AG09319 (cell line): ENCODE measurements around the gene SORBS2.

Experiments
- DNase-seq: peaks from one replicate; pipeline ENCODE4 v3.0.0-alpha.2; 2010; ENCODE audit warnings: low read depth; ENCODE audit errors: extremely low read depth
- TF ChIP-seq, protein P1 (sequence below): IDR thresholded peaks from 2 replicates; pipeline ENCODE4 v1.5.1; 2011; ENCODE audit warnings: low read depth, mild to moderate bottlenecking, inconsistent platforms, low read length, moderate library complexity

SORBS2 gene

DNA sequence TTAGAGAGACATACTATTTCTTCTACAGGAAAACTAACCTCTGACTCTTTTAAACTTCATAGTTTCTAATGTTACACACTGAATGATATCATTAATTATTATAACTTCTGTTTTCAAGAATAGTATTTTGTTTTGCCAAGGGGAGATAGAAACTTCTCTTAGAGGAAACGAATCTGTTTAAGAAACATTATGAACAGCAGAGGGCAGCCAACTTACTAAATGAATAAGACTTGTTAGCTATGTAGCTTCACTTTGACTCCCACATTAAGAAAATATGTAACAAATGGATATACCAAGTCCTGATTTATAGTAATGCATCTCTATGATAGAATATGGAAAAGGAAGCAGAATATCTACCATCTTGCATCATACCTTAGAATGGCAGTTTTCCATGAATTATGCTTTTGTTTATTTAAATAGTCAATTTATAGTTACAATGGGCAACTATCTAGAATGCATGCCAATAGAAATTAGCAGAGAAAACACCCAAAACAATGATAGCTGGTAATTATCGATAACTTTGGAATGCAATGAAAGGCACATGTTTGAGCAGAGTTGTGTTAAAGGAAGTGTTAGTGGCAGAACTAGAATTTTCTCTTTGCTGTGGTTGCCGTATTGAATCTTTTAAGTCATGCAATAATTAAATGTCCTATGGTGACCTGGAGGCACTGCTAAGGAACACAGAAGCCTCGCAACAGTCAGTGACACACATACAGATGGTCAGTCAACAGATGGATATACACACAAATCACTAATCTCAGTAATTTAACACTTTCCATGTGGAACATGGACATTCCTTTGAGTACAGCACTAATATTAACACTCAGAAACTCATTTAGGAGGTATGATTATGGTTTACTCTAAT is 171.0 kb downstream of the SORBS2 start:
- TF ChIP-seq, protein P1, sequence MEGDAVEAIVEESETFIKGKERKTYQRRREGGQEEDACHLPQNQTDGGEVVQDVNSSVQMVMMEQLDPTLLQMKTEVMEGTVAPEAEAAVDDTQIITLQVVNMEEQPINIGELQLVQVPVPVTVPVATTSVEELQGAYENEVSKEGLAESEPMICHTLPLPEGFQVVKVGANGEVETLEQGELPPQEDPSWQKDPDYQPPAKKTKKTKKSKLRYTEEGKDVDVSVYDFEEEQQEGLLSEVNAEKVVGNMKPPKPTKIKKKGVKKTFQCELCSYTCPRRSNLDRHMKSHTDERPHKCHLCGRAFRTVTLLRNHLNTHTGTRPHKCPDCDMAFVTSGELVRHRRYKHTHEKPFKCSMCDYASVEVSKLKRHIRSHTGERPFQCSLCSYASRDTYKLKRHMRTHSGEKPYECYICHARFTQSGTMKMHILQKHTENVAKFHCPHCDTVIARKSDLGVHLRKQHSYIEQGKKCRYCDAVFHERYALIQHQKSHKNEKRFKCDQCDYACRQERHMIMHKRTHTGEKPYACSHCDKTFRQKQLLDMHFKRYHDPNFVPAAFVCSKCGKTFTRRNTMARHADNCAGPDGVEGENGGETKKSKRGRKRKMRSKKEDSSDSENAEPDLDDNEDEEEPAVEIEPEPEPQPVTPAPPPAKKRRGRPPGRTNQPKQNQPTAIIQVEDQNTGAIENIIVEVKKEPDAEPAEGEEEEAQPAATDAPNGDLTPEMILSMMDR = peak; percentile 42
- DNase-seq = peak; percentile 66

DNA sequence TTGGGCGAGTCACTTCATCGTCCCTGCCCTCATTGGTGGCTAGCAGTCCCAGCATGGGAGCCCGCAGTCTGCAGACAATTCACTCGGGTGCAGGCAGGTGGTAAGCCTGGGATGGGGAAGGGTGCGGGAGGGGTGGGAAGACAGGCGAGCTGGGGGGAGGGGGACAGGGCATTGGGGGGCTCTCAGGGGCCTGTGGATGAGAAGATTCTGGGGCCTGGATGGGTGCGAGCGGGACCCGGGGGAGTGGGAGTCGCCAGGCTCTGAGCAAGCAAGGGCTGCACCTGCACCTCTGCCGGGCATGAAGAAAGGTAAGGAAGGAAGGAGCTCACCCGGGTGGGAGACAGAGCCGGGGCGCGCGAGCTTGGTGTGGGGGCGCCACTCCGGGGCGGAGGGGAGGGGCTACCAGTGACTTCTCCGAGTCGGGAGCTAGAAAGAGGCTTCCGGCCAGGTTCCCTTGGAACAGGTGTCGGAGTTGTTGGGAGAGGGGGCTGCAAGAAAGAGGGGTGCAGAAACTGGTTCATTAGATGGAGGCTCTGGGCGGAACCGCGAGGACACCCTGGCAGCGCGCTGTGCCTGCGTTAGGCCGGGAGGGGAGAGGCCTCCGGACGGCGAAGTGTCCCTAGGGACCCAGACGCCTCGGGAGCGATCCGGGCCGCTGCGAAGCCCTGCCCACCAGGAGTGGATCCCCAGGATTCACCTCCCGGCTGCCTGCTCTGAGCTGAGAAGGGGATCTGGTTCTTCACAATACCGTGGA is 173.3 kb downstream of the SORBS2 start:
- TF ChIP-seq, protein P1 = no peak
- no peak for DNase-seq

DNA sequence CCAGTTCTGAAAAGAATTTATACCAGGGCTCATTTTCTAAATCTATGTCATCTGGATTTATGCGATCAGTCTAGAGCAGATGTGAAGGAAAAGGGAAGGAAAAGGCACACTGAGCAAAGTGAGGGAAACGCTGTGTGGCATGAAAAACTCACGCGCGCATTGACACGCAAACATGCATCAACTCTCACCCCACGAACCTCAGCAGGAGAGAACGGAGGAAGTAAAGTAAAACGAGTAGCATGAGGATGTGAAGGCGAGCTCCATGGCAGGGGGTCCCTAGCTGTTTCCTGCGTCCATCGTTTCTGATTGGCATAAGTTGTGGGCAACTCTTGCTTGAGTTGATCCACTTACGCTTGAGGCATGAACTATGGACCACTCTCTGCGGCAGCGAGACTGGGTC is 173.9 kb downstream of the SORBS2 start:
- TF ChIP-seq, protein P1 = no peak
- DNase-seq = no peak

DNA sequence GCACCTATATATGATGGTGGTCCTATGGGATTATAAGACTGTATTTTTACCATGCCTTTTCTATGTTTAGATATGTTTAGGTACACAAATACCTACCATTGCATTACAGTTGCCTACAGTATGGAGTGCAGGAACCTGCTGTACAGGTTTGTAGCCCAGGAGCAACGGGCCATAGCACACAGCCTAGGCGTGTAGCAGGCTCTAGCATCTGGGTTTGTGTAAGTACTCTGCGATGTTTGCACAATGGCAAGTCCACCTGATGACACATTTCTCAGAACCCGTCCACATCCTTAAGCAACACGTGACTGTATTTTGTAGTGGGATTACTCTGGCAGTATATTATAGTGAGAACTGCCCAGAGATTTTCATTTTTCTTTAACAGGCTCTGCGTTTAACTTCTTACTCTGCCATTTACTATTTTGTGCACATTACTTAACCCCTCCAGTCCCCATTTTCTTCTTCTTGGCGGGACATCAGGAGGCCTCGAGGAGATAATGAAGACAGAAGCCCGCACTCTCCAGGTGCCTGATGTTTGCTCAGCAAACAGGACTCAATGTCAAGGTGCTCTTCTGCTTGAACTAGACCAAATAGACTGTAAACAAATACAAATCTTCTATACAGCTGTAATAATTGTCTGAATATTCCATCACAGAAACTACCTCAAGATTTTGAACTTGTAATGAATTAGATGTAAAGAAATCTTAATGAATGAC is 174.7 kb downstream of the SORBS2 start:
- DNase-seq = no peak

DNA sequence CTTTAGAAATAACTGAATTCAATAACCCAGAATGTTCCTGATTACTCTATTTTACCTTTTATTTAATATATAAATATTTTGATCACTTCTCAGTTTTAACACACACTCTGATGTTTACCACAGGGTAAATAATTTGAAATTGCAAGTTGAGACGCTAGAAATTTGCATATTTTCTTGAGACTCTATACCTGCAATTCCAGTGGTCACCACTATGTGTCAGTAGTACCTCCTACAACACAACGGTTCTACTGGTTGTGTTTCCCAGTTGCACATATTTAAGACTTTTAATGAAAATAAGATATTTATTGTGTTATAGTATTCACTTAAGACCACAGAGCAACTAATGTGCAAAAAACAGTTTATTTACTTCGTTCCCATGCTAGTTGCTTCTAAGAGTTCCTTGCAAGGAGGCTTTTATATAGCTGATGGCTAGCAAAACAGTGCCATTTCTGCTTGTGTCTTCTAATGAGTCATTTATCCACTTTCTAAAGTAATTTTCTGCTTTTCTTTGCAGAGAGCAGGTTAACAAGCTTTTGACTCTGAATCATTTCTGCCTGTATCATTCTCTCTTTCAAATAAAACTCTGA is 177.8 kb downstream of the SORBS2 start:
- no peak for DNase-seq
- TF ChIP-seq, protein P1 = peak; percentile 30

More for the DNA sequence above, 174.7 kb downstream of the SORBS2 start:
- TF ChIP-seq, protein P1 = no peak

DNA sequence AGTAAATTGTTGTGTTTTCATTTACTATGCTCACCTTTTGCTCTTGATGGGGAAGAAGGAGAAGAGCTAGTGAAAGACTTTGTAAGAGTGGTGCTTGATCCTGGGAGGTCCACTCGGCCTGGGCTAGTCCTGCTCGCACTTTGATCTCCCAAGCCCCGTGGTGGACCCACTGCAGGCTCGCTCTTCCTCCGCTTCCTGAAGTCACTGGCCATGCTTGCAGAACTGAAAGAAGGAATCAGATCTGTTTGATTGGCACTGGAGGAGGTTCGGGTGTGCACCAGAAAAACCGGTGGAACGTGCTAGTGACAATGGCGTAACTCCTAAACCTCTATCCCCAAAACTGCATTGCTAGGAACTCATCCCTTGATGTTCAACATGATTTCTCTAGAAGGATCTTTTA is 185.2 kb downstream of the SORBS2 start:
- DNase-seq = no peak
- TF ChIP-seq, protein P1 = no peak
